Muscle layer of colon (tissue), 2 donors: ENCODE results near the gene FILIP1.

Experiments used
- H3K27ac ChIP-seq: one replicate; pipeline ENCODE4 v1.7.0; 2013; ENCODE audit warnings: low read depth, mild to moderate bottlenecking, low read length, moderate library complexity
- H3K27me3 ChIP-seq, 2 donors: one replicate each; pipeline ENCODE4 v1.7.0; 2013; ENCODE audit warnings: low read length in 2 of 2, mild to moderate bottlenecking in 2 of 2; ENCODE audit not compliant: insufficient read depth in 2 of 2, control insufficient read depth in 1 of 2
- H3K36me3 ChIP-seq: one replicate; pipeline ENCODE4 v1.7.0; 2013; ENCODE audit warnings: mild to moderate bottlenecking, low read length; ENCODE audit not compliant: insufficient read depth
- H3K4me1 ChIP-seq: one replicate; pipeline ENCODE4 v1.7.0; 2013; ENCODE audit warnings: mild to moderate bottlenecking, low read length; ENCODE audit not compliant: insufficient read depth
- H3K4me3 ChIP-seq, 2 donors: one replicate each; pipeline ENCODE4 v1.7.0; 2013; ENCODE audit warnings: low read length in 2 of 2, low read depth in 1 of 2, mild to moderate bottlenecking in 1 of 2, moderate library complexity in 1 of 2
- H3K9ac ChIP-seq: one replicate; pipeline ENCODE4 v1.7.0; 2013; ENCODE audit warnings: low read length
- H3K9me3 ChIP-seq: one replicate; pipeline ENCODE4 v1.7.0; 2013; ENCODE audit warnings: mild to moderate bottlenecking, low read length
- donor health status: abdominal sarcoma.
- donor health status: Adenocarcinoma of cecum.

FILIP1 gene, protein sequence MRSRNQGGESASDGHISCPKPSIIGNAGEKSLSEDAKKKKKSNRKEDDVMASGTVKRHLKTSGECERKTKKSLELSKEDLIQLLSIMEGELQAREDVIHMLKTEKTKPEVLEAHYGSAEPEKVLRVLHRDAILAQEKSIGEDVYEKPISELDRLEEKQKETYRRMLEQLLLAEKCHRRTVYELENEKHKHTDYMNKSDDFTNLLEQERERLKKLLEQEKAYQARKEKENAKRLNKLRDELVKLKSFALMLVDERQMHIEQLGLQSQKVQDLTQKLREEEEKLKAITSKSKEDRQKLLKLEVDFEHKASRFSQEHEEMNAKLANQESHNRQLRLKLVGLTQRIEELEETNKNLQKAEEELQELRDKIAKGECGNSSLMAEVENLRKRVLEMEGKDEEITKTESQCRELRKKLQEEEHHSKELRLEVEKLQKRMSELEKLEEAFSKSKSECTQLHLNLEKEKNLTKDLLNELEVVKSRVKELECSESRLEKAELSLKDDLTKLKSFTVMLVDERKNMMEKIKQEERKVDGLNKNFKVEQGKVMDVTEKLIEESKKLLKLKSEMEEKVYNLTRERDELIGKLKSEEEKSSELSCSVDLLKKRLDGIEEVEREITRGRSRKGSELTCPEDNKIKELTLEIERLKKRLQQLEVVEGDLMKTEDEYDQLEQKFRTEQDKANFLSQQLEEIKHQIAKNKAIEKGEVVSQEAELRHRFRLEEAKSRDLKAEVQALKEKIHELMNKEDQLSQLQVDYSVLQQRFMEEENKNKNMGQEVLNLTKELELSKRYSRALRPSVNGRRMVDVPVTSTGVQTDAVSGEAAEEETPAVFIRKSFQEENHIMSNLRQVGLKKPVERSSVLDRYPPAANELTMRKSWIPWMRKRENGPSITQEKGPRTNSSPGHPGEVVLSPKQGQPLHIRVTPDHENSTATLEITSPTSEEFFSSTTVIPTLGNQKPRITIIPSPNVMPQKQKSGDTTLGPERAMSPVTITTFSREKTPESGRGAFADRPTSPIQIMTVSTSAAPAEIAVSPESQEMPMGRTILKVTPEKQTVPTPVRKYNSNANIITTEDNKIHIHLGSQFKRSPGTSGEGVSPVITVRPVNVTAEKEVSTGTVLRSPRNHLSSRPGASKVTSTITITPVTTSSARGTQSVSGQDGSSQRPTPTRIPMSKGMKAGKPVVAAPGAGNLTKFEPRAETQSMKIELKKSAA (N-terminal part only)

DNA sequence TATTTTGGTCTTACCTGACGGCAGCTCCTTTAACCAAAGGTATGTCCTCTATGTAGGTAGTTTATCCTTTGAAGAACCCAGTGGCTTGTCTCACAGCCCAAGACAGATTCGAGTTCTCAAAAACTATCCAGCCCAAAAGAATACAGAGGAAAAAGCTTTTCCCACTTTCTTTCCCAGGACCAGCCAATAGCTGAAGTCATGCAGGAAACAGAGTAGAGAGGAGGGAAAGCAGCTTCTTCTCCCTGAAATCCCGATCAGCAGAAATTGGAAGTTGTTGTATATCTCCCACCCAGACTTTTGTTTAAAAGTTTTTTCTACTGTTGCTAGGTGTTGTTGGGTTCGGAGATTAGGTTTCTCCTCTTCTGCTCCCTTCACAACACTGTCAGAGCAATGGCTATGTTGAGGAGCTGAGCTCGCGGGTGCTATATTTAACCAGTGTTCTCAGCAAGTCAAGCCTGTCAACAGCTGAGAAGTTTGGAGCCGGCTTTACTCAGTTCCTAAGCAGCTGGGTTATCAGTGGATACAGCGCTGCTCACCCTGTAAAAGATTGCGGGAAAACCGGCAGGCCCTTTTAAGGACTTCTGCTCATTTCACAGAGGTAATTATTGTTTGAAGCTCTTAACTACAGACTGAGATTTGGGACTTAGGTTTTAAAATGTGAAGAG is at the start of gene FILIP1:
Gene FILIP1, minus strand, starts transcription at position 401 of the 665 bp plus-strand sequence. CDS start 78,828 bp downstream, outside the sequence.
- no peaks in the 10 kb centered on the region for H3K27me3 ChIP-seq
- H3K36me3 ChIP-seq, result no peaks in the 10 kb centered on the region
- H3K9ac ChIP-seq, result peak within 1 kb of the TSS; percentile 81
- H3K4me3 ChIP-seq, result peak within 1 kb of the TSS; percentile 34 to 73
- peak within 1 kb of the TSS; percentile 55 for H3K27ac ChIP-seq
- H3K4me1 ChIP-seq, result peaks cover 25% of the 10 kb centered on the region
- H3K9me3 ChIP-seq, result no peaks in the 10 kb centered on the region

DNA sequence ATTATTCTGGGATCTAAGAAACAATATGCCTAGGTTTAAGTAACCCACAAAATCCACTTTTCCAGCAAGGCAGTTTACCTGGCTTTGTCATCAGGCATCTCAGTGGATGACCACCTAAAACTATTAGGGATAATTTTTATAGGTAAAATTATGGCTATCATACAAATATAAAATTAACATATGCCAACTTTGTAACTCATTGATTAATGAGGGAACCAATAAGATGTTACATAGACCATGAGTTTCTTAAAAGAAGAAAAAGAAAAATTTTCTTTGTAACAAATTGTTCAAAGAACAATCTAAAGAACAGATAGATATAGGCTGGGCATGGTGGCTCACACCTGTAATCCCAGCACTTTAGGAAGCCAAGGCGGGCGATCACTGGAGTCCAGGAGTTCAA is 49.7 kb upstream of the FILIP1 start:
- Histone ChIP-seq H3K9me3 (no peaks in the 10 kb centered on the region), H3K27me3 (no peaks in the 10 kb centered on the region), H3K4me3 (no peak overlapping the region), H3K36me3 (no peaks in the 10 kb centered on the region), H3K27ac (no peak overlapping the region), H3K9ac (no peak overlapping the region), H3K4me1 (no peaks in the 10 kb centered on the region)

GRCh38 chr6:75539136-75539535 is 45.5 kb upstream of the FILIP1 start:
- Histone ChIP-seq H3K4me1 (no peaks in the 10 kb centered on the region), H3K36me3 (no peaks in the 10 kb centered on the region), H3K27me3 (no peaks in the 10 kb centered on the region), H3K27ac (no peak overlapping the region), H3K9me3 (no peaks in the 10 kb centered on the region), H3K9ac (no peak overlapping the region), H3K4me3 (no peak overlapping the region)

DNA sequence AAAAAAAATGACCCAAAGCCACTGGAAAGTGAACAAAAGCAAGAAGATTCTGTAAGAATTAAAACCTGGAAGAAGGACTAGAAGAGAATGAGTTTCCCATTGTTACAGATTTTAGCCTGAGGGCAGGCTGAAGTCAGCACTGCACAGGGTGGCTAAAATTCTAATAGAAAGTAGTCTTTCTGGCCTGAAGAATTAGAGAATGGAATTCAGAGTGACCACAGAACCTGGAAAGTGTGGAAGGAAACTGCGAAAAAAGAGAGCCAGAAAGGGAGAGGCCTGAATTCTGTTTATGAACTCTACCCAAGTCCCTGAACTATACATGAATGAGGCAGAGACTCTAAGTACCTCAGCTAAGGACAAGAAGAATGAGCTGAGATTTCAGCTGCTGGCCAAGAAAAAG is 38.9 kb upstream of the FILIP1 start:
- Histone ChIP-seq H3K36me3 (no peaks in the 10 kb centered on the region), H3K9me3 (no peaks in the 10 kb centered on the region), H3K9ac (no peak overlapping the region), H3K27ac (no peak overlapping the region), H3K4me3 (no peak overlapping the region), H3K4me1 (no peaks in the 10 kb centered on the region), H3K27me3 (no peaks in the 10 kb centered on the region)

GRCh38 chr6:75531174-75531573 is 37.6 kb upstream of the FILIP1 start:
- H3K27ac ChIP-seq, result no peak overlapping the region

GRCh38 chr6:75530696-75531095 is 37.1 kb upstream of the FILIP1 start:
- Histone ChIP-seq H3K9me3 (no peaks in the 10 kb centered on the region), H3K9ac (no peak overlapping the region), H3K36me3 (no peaks in the 10 kb centered on the region), H3K27me3 (no peaks in the 10 kb centered on the region), H3K4me3 (no peak overlapping the region), H3K27ac (no peak overlapping the region), H3K4me1 (no peaks in the 10 kb centered on the region)

More at GRCh38 chr6:75531174-75531573, 37.6 kb upstream of the FILIP1 start:
- H3K27me3 ChIP-seq, result no peaks in the 10 kb centered on the region
- H3K9me3 ChIP-seq, result no peaks in the 10 kb centered on the region
- no peak overlapping the region for H3K4me3 ChIP-seq
- no peaks in the 10 kb centered on the region for H3K4me1 ChIP-seq
- H3K9ac ChIP-seq, result no peak overlapping the region
- H3K36me3 ChIP-seq, result no peaks in the 10 kb centered on the region

DNA sequence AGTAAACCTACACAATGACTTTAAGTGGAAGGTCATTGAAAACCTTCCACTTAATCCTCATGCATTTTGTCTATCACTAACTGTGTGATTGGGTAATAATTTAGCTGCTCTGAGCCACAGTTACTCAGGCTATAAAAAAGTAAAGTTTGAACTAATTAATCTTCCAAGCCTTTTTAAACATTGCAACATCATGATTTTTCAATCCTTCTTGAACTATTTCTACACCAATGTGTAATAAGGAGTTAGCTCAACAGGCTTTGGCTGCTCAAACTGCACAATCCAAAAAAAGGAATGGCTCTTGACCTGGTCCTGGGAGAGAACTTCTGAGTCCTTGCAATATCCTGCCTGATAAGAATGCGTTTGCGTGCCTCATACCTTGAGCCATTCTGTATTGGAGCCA is 34.8 kb upstream of the FILIP1 start:
- H3K27ac ChIP-seq, result no peak overlapping the region
- H3K36me3 ChIP-seq, result no peaks in the 10 kb centered on the region
- no peaks in the 10 kb centered on the region for H3K27me3 ChIP-seq
- no peak overlapping the region for H3K4me3 ChIP-seq
- H3K9ac ChIP-seq, result no peak overlapping the region
- no peaks in the 10 kb centered on the region for H3K4me1 ChIP-seq
- H3K9me3 ChIP-seq, result no peaks in the 10 kb centered on the region

- H3K36me3 ChIP-seq, result no peaks in the 10 kb centered on the region
- no peaks in the 10 kb centered on the region for H3K27me3 ChIP-seq
- H3K9me3 ChIP-seq, result no peaks in the 10 kb centered on the region
- no peak overlapping the region for H3K27ac ChIP-seq
- H3K4me1 ChIP-seq, result no peaks in the 10 kb centered on the region
- H3K4me3 ChIP-seq, result no peak overlapping the region
- H3K9ac ChIP-seq, result no peak overlapping the region
These were observed 33.0 kb upstream of the FILIP1 start for GRCh38 chr6:75526502-75527127.

DNA sequence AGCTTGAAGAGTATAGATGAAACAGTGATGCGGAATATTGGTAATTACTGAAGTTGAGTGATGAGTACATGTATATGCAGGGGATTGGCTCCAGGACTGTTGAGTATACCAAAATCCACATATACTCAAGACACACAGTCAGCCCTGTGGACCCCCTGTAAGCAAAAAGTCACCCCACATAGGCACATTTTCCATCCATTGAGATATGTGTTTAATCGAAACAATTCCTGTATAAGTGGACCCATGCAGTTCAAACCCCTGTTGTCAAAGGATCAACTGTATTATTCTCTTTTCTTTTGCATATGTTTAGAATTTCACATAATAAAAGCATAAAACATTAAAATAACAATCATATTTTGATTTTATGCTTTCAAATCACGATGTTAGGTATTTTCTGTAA is 32.1 kb upstream of the FILIP1 start:
- no peaks in the 10 kb centered on the region for H3K4me1 ChIP-seq
- H3K27me3 ChIP-seq, result no peaks in the 10 kb centered on the region
- no peak overlapping the region for H3K9ac ChIP-seq
- no peak overlapping the region for H3K4me3 ChIP-seq
- H3K36me3 ChIP-seq, result no peaks in the 10 kb centered on the region
- H3K27ac ChIP-seq, result no peak overlapping the region
- no peaks in the 10 kb centered on the region for H3K9me3 ChIP-seq

- Histone ChIP-seq H3K9me3 (no peaks in the 10 kb centered on the region), H3K27ac (no peak overlapping the region), H3K9ac (peak overlapping the region; percentile 19), H3K4me3 (peak overlapping the region in 1 of 2 donors; percentile 57), H3K4me1 (no peaks in the 10 kb centered on the region), H3K27me3 (no peaks in the 10 kb centered on the region), H3K36me3 (no peaks in the 10 kb centered on the region)
These were observed 30.8 kb upstream of the FILIP1 start for GRCh38 chr6:75524322-75524972.
